HG02610 (cell line): ENCODE results near the gene COL4A2.

ENCODE experiments used
- ATAC-seq: cut with Tn5 transposase; IDR thresholded peaks from one replicate; pipeline ENCODE4 v1.9.1; 2021; ENCODE audit warnings: mild to moderate bottlenecking, moderate library complexity; ENCODE audit not compliant: unreplicated experiment

Gene COL4A2

GRCh38 chr13:110397436-110398115, 90.5 kb downstream of the COL4A2 start:
- ATAC-seq = no peak

- ATAC-seq = no peak
Observed at GRCh38 chr13:110398564-110399507, 91.8 kb downstream of the COL4A2 start.

- ATAC-seq = no peak
Observed at GRCh38 chr13:110399801-110400200, 92.7 kb downstream of the COL4A2 start.

- no peak for ATAC-seq
Observed at GRCh38 chr13:110400786-110401533, 93.9 kb downstream of the COL4A2 start.

GRCh38 chr13:110402299-110403069, 95.4 kb downstream of the COL4A2 start:
- ATAC-seq = no peak

GRCh38 chr13:110403315-110403714, 96.2 kb downstream of the COL4A2 start:
- ATAC-seq = no peak

GRCh38 chr13:110403721-110404120, 96.6 kb downstream of the COL4A2 start:
- ATAC-seq = no peak

GRCh38 chr13:110404321-110404720, 97.2 kb downstream of the COL4A2 start:
- ATAC-seq = no peak

GRCh38 chr13:110405597-110406450, 98.7 kb downstream of the COL4A2 start:
- no peak for ATAC-seq

GRCh38 chr13:110407021-110407420, 99.9 kb downstream of the COL4A2 start:
- ATAC-seq = no peak

GRCh38 chr13:110407531-110407930, 100.4 kb downstream of the COL4A2 start:
- ATAC-seq = no peak

- no peak for ATAC-seq
Observed at GRCh38 chr13:110408286-110408685, 101.2 kb downstream of the COL4A2 start.

GRCh38 chr13:110409581-110409992, 102.5 kb downstream of the COL4A2 start:
- no peak for ATAC-seq

- no peak for ATAC-seq
Observed at GRCh38 chr13:110410000-110410399, 102.9 kb downstream of the COL4A2 start.

- no peak for ATAC-seq
Observed at GRCh38 chr13:110410936-110411687, 104.0 kb downstream of the COL4A2 start.

- ATAC-seq = no peak
Observed at GRCh38 chr13:110411688-110412059, 104.6 kb downstream of the COL4A2 start.

- peak; percentile 80 for ATAC-seq
Observed at GRCh38 chr13:110412132-110412914, 105.2 kb downstream of the COL4A2 start.

- no peak for ATAC-seq
Observed at GRCh38 chr13:110413016-110413675, 106.1 kb downstream of the COL4A2 start.
